DMS 273 treated with DMSO at 0.1 percent for 48 hours (cell line): ENCODE measurements around the gene ITGA11.

Source experiments
- DNase-seq: peaks from one replicate; lab custom pipeline; 2025; lab: John Stamatoyannopoulos, UW

ITGA11 gene

GRCh38 chr15:68265081-68265480, 166.9 kb downstream of the ITGA11 start:
- no peak for DNase-seq

- DNase-seq, result no peak
Measured at GRCh38 chr15:68264282-68264681, 167.7 kb downstream of the ITGA11 start.

DNA sequence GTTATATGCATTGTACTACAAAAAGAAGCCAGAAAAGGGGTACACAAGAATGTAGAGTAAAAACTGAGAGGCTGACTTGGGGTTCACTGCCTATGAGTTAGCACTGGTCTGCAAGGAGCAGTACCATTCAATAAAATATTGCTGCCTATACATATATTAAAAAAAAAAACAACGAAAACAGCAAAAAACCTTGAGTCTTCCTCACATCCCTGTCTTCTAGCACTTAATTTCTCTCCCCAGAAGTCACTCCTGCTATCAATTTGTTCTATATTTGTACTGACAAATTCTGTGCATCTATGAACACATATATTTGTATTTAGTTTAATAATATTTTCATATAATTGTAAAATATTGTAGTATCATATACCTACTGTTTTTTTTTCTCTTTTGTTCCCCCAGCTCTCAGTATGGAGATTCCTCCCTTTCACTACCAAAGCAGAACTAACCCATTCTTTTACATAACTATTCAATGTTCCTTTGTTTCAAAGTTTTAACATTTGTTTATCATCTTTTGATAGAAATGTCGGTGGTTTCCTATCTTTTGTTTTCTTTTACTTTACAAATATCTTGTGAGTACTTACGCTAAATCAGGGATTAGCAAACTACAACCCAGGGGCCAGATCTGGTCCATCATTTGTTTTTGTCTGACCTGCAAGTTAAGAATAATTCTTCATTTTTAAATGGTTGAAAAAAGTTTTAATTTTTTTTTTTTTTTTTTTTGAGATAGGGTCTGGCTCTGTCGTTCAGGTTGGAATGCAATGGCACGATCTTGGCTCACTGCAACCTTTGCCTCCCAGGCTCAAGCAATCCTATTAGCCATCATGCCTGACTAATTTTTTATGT, 169.2 kb downstream of the ITGA11 start:
- DNase-seq, result no peak

DNA sequence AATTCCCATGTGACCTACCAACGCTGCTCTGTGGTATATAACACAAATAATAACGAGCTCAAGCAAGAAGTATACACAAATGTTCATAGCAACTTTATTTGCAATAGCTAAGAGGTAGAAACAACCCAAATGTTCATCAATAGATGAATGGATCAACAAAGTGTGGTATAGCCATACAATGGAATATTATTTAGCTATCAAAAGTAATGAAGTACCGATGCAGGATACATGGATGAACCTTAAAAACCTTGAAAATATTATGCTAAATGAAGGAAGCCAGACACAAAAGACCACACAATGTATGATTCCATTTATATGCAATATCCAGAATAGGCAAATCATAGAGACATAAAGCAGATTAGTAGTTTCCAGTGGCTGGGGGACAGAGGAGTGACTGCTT, 170.0 kb downstream of the ITGA11 start:
- no peak for DNase-seq

- no peak for DNase-seq
Measured at GRCh38 chr15:68261241-68261640, 170.7 kb downstream of the ITGA11 start.

DNA sequence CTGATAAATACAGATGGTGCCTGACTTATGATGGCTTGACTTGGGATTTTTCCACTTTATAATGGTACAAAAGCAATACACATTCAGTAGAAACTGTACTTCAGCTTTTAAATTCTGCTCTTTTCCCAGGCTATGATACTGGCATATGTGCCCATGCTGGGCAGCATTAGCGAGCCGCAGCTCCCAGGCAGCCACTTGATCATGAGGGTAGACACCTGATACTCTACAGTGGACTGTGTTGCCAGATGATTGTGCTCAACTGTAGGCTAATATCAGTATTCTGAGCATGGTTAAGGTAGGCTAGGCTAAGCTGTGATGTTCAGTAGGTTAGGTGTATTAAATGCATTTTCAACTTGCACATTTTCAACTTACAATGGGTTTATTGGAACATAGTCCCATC, 172.1 kb downstream of the ITGA11 start:
- no peak for DNase-seq

DNA sequence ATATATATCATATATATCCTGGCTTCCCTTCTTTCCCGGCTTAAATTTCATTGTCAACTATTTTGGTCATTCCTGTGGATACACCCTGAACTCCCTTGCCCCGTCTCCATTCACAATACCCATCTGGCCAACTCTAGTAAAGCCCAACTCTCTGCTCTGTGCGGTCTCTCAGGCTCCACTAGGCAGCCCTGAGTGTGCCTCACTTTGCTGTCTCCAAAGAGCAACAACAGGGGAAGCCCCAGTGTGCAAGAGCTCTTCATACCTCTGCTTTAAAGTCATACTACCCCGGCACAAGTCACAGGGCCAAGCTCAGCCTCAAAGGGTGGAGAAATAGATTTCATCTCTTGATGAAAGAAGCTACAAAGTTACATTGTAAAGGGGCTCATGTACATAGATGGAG, 173.3 kb downstream of the ITGA11 start:
- DNase-seq, result no peak

- DNase-seq, result no peak
Measured at GRCh38 chr15:68256675-68257450, 175.1 kb downstream of the ITGA11 start.

- peak; percentile 42 for DNase-seq
Measured at GRCh38 chr15:68252925-68253534, 178.9 kb downstream of the ITGA11 start.

GRCh38 chr15:68249058-68249713, 182.8 kb downstream of the ITGA11 start:
- no peak for DNase-seq
